Measurements from ENCODE around the gene AP2A2.

AP2A2 gene

GRCh38 chr11:925496-926301 is at the start of gene AP2A2:
Gene AP2A2 (plus strand): TSS chr11:925870. CDS start chr11:926022, 152 bp downstream.
- peak; percentile 90 to 91 for DNase-seq (ENCODE audit: low read depth in 2 of 2)

- no peak for DNase-seq (ENCODE audit: low read depth in 2 of 2)
Measured at GRCh38 chr11:876545-876944, 49.1 kb upstream of the AP2A2 start.

GRCh38 chr11:877565-877964 is 48.1 kb upstream of the AP2A2 start:
- peak; percentile 25 to 34 for DNase-seq (ENCODE audit: low read depth in 2 of 2)

- no peak for DNase-seq (ENCODE audit: low read depth in 2 of 2)
Measured at GRCh38 chr11:880447-880846, 45.2 kb upstream of the AP2A2 start.

GRCh38 chr11:882596-882995 is 43.1 kb upstream of the AP2A2 start:
- DNase-seq (ENCODE audit: low read depth in 2 of 2): no peak

GRCh38 chr11:883527-883926 is 42.1 kb upstream of the AP2A2 start:
- no peak for DNase-seq (ENCODE audit: low read depth in 2 of 2)

- DNase-seq (ENCODE audit: low read depth in 2 of 2): no peak
Measured at GRCh38 chr11:884578-885070, 41.0 kb upstream of the AP2A2 start.

GRCh38 chr11:886568-886967 is 39.1 kb upstream of the AP2A2 start:
- DNase-seq (ENCODE audit: low read depth in 2 of 2): no peak

- DNase-seq (ENCODE audit: low read depth in 2 of 2): no peak
Measured at GRCh38 chr11:887589-887988, 38.1 kb upstream of the AP2A2 start.

GRCh38 chr11:888310-889212 is 37.1 kb upstream of the AP2A2 start:
- DNase-seq (ENCODE audit: low read depth in 2 of 2): no peak

- DNase-seq (ENCODE audit: low read depth in 2 of 2): no peak
Measured at GRCh38 chr11:889257-889656, 36.4 kb upstream of the AP2A2 start.

- no peak for DNase-seq (ENCODE audit: low read depth in 2 of 2)
Measured at GRCh38 chr11:889687-890475, 35.8 kb upstream of the AP2A2 start.

- DNase-seq (ENCODE audit: low read depth in 2 of 2): no peak
Measured at GRCh38 chr11:890794-891540, 34.7 kb upstream of the AP2A2 start.

- no peak for DNase-seq (ENCODE audit: low read depth in 2 of 2)
Measured at GRCh38 chr11:893008-893654, 32.5 kb upstream of the AP2A2 start.

- DNase-seq (ENCODE audit: low read depth in 2 of 2): no peak
Measured at GRCh38 chr11:894575-895201, 31.0 kb upstream of the AP2A2 start.

GRCh38 chr11:895331-896110 is 30.1 kb upstream of the AP2A2 start:
- no peak for DNase-seq (ENCODE audit: low read depth in 2 of 2)

- DNase-seq (ENCODE audit: low read depth in 2 of 2): no peak
Measured at GRCh38 chr11:897253-898142, 28.2 kb upstream of the AP2A2 start.

GRCh38 chr11:898143-898511 is 27.5 kb upstream of the AP2A2 start:
- no peak for DNase-seq (ENCODE audit: low read depth in 2 of 2)
